Stimulated activated CD8-positive, alpha-beta memory T cell treated with anti-CD3 and anti-CD28 coated beads, Interleukin-4, amount 100 ng/mL, for 4 hours (primary cell): Measurements from ENCODE around the gene AGAP2.

Experiments used
- DNase-seq, 2 donors: peaks; one replicate each; pipeline ENCODE4 v3.0.0-alpha.2; 2020; ENCODE audit warnings: low read depth in 2 of 2, low spot score in 1 of 2

Gene AGAP2

DNA sequence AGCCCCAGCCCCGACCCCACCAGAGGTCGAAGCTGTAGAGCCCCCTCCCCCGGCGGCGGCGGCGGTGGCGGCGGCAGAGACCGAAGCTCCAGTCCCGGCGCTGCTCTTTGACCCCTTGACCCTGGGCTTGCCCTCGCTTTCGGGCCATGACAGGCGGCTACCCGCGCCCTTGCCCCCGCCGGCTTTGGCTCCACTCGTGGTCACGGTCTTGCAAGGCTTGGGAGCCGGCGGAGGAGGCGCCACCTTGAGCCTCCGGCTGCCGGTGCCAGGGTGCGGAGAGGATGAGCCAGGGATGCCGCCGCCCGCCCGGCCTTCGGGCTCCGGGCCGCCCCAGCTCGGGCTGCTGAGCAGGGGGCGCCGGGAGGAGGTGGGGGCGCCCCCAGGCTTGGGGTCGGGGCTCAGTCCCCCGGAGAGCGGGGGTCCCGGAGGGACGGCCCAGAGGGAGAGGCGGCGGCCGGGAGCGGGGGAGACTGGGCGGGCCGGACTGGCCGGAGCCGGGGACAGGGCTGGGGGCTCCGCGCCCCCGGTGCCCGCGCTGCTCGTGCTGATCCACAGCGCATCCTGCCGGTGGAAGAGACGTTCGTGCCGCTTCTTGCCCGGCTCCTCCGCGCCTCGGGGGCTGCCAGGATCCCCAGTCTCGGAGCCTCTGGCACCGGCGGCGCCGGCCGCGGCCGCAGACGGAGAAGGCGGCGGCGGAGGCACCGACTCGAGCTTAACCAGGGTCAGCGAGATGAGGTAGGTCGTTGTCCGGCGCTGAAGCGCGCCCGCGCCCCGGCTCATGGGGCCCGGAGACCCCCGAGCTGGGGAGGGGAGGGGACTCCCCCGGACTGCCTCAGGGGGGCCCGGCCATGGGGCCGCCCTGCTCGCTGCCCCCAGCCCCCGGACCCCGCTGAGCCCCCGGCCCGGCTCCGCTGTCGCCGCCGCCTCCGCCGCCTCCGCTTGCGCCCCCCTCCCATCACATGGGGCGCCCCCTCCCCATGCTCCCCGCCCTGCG is 778 bp downstream of the AGAP2 start:
- DNase-seq: no peak

- DNase-seq: no peak
These were observed 1.6 kb downstream of the AGAP2 start for GRCh38 chr12:57736741-57737466.

GRCh38 chr12:57735952-57736740 is 2.4 kb downstream of the AGAP2 start:
- no peak for DNase-seq

DNA sequence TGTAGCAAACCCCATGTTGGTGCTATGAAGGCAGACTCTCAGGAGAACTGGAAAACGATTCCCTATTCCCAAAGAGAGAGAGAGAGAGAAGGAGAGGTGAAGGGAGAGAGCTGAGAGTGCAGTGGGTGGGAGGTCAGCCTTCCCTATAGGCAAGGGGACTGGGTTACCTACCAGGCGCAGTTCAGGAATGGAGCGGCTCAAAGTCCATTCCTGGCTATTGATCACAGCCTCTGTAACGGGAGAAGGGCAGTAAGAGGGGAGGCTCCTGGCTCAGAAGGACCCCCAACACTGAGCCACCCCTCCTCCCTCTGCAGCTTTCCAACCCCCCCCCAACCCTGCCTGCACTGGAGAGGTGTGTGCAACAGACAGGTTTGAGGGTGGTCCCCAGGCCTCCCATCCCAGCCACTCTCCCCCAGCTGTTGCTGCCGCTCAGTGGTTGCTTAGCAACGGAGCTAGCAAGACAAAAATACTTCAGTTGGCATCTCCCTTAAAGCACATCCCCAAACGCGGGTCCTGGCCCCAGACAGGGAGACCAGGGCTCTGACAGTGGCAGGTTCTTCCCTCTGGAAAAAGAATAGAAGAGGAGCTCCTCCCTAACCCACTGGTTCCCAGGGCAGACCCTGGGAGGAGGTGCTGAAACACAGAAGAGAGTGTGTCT is 3.2 kb downstream of the AGAP2 start:
- DNase-seq: no peak

DNA sequence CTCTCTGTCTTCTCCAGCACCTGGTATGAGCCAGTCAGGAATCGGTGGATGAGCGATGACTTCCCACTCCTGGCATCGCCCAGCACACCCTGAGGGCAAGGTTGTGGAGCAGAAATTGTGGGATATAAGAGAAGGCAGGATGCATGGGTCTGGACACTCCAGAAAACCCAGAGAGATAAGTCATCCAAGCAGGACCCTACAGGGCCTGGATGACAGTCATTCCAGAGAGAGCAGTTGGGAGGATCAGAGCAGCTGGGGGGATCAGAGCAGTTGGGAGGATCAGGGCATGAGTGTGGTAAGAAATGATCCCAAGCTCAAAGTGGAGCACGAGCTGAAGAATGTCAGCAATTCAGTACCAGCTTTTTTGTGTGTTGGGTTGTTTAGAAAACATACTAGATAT is 4.0 kb downstream of the AGAP2 start:
- no peak for DNase-seq

- DNase-seq: no peak
These were observed 4.6 kb downstream of the AGAP2 start for GRCh38 chr12:57733928-57734327.

GRCh38 chr12:57732726-57733593 is 5.6 kb downstream of the AGAP2 start:
- DNase-seq: no peak

DNA sequence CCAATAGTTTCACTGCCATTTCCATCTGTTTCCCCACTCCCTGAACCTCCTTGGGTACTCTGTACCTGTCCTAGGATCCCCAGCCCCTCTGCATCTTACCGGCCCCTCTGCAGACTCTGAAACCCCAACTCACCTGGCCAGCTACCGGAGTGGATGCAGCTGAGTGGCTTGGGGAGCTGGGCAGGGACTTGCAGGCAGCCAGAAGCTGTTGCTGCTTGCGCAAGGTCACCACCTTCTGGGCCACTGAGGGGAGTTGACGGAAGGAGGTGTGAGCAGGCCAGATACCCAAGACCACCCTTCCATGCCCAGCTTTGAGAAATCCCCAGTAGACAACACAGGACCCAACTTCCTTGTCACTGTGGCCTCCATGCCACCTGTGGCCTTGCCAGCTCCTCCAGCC is 6.3 kb downstream of the AGAP2 start:
- DNase-seq: no peak

- DNase-seq: no peak
These were observed 7.0 kb downstream of the AGAP2 start for GRCh38 chr12:57731411-57732080.

GRCh38 chr12:57730336-57731067 is 8.0 kb downstream of the AGAP2 start:
- no peak for DNase-seq

DNA sequence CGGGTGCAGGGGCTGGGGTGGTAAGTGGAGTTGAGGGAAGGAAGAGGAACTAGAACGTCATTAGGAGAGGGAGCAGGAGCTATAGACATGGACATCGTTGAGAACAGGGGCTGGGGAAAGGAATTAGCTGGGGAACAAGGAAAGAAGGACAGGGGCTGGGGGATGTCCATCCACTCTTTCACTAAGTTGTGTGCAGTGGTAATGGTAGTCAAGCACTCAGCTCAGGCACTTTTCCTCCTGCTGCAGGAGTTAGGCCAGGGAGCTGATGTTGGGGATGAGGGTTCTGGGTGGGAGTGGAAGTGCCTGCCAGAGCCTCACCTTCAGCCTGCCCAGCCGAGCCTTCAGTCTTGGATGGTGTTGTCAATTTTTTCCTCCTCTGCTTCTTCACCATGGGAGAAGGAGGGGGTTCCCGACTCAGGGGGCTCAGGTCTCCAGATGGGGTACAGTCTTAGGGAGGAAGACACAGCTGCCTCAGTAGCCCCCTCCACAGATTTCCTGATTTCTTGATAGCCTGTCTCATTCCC is 9.2 kb downstream of the AGAP2 start:
- DNase-seq: no peak

DNA sequence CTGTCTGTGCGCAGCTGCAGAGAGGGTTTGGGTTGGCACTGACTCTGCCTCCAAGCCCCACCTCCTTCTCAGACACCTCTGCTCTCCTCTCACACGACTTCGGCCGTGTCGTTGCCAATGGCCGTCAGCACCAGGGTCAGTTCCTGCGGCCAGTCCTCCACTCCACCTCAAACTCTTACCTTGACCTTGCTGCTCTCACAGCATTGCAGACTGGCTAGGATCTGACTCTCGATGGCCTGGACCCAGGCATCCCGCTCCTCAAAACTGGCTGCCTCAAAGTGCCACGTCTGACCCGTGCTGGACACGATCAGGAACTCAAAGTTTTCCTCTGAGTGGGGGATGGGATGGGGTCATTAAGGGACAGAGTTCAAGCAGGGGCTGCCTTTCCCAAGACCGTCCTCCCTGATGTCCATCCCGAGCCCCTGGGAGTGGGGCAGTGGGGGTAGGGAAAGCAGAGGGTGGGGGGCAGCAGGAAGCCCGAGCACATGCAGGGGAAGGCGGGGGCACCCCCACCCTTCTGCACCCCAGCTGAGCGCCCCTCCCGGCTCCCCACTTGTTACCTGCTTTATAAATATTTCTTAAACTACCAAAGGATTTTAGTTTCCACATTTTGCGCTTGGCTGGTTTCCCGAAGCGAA is 10.7 kb downstream of the AGAP2 start:
- no peak for DNase-seq

DNA sequence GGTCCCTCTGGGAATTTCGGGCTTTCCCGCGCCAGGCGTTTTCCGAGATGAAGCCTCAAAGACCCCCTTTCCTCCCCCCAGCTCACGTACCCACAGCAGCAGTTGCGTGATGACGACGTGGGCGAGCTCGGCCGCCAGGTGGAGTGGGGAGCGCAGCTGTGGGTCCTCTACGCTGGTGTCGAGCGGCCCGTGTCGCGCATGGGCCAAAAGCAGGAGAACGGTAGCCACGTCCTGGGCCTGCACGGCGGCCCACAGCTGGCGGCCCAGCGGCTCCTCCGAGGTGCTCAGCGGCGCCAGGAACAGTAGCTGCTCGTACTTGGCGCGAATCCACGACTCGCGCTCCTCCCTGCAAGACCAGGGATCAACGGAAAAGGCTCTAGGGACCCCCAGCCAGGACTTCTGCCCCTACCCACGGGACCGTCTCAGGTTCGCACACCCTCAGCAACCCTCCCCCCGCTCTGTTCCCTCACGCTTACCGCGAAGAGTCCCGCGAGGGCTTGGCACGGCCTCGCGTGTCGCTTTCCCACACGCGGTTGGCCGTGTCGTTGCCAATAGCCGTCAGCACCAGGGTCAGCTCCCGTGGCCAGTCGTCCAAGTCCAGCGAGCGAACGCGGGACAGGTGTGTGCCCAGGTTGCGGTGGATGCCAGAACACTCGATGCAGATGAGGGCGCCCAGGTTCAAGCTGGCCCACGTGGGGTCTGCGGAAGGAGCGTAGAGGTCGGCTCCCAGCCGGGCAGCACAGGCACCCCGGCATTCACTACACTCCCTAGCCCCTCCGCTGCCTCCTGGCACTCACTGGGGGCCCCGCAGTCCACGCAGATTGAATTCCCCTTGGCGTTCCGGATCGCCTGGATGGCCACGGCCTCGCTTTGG is 11.4 kb downstream of the AGAP2 start:
- no peak for DNase-seq

DNA sequence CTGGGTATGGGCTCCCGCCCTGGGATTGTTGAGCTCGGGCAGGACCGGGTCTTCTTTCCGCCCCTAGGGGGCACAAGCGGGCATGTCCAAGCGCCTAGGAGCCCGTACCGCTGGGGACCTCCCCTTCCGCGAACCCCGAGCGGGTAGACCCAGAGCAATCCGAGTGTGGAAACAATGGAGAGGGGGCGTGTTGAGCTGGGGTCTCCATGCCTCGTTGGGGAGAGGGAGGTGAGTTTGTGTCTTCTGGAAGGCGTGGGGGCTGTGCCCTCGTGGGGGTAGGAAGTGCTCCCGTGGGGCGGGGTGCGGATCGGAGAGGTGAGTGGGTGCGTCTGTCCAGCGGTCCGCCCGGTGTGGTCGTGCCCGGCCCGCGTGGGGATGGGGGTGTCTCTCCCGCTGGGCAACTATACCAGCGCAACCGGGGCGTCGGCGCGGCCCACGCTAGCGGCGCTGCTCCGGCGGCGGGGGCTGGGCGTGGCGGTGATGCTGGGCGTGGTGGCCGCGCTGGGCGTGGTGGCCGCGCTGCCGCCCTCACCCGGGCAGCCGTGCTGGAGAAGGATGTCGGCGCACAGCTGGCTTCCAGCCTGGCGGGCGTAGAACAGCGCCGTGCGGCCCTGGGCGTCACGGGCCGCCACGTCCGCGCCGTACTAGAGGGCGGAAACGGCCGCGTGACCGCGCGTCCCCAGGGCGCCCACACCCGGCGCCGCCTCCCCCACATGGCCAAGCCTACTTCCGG is 12.2 kb downstream of the AGAP2 start:
- no peak for DNase-seq

- DNase-seq: no peak
These were observed 12.7 kb downstream of the AGAP2 start for GRCh38 chr12:57725851-57726150.

DNA sequence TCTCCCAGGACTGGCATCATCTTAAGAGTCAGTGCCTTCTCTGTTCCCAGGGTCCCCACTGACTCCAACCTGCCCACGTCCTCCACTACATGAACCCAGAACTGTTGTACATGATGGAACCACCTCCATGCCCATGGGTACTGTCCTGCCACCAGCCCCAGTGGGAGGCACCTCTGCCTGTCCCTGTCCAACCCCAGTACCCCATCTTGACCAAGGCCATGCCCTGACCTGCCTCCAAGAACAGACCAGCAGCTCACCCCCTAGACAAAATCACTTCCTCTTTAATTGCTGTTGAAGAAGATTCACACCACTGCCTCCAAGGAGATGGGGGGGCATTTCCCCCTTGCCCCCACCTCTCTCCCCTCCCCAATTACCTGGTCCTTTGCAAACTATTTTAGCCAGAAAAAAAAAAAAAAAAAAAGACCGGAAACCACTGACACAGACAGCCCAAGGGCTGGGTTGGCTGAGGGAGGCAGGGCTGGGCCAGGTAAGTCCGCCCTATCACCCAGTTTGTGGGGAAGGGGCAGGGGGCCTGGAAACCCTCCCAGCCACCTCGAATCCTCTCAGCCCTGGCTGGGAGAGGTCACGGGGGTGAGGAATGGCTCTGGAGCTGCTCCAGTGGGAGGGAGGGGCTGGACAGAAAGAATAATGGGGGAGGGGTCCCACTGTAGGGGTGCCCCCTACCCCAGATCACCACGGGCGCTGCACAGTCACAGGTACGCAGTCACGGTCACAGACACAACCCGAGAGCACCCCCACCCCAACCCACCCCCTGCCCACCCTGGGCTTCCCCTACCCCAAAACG is 13.4 kb downstream of the AGAP2 start:
- no peak for DNase-seq
